Measurements from ENCODE around the gene MRPL10. TPM values are rescaled to one million over a fixed set of nuclear protein-coding genes. Genes with fewer than 3 reads are reported as not detected.
A peak's percentile ranks its signal among the peaks of the same experiment; 100 is the strongest.

Gene MRPL10
- total and polyA plus RNA-seq, 2 donors (not counting 1 experiment from before 2014, with no cell fraction given) = 31.0 to 44.7 TPM

GRCh38 chr17:47869114-47869513 is 37.8 kb upstream of the MRPL10 start:
- H3K4me2 ChIP-seq (ENCODE audit: extremely low read depth, insufficient read depth, low read length) = no peak overlapping the region
- H3K9ac ChIP-seq (ENCODE audit: insufficient read depth, low read length) = no peak overlapping the region
- TF ChIP-seq EZH2 (IDR thresholded peaks at IDR 0.05; ENCODE audit: low read length, missing control alignments) (no peak), CTCF (conservative IDR thresholded peaks at IDR 0.05 in 1 of 2, IDR thresholded peaks at IDR 0.05 in 1 of 2; ENCODE audit: low read depth in 1 of 2, low read length in 2 of 2) (no peak)
- no peaks in the 10 kb centered on the region for H3K9me3 ChIP-seq (ENCODE audit: control insufficient read depth, insufficient read depth, low read depth, low read length)
- peaks cover 39% of the 10 kb centered on the region for H3K27me3 ChIP-seq (ENCODE audit: control insufficient read depth, insufficient read depth, low read length)
- no peaks in the 10 kb centered on the region for H3K4me1 ChIP-seq (ENCODE audit: control insufficient read depth, extremely low read depth, insufficient read depth, low read length)
- H3K27ac ChIP-seq (ENCODE audit: insufficient read depth, low read length) = no peak overlapping the region
- no peaks in the 10 kb centered on the region for H4K20me1 ChIP-seq (ENCODE audit: control insufficient read depth, extremely low read depth, insufficient read depth, low read length)
- no peaks in the 10 kb centered on the region for H3K79me2 ChIP-seq (ENCODE audit: control insufficient read depth, insufficient read depth, low read length)
- H2AFZ ChIP-seq (ENCODE audit: low read length) = no peak overlapping the region
- no peak overlapping the region for H3K4me3 ChIP-seq (replicated peaks in 1 of 4; ENCODE audit: control extremely low read depth in 1 of 4, insufficient read depth in 1 of 4, low read depth in 3 of 4, low read length in 4 of 4)
- H3K36me3 ChIP-seq (ENCODE audit: control insufficient read depth, insufficient read depth, low read length) = no peaks in the 10 kb centered on the region
- DNase-seq (ENCODE audit: low read depth in 2 of 2) = no peak

- H3K4me2 ChIP-seq (ENCODE audit: extremely low read depth, insufficient read depth, low read length) = no peak overlapping the region
- no peak overlapping the region for H2AFZ ChIP-seq (ENCODE audit: low read length)
- no peak overlapping the region for H3K9ac ChIP-seq (ENCODE audit: insufficient read depth, low read length)
- no peaks in the 10 kb centered on the region for H4K20me1 ChIP-seq (ENCODE audit: control insufficient read depth, extremely low read depth, insufficient read depth, low read length)
- no peak overlapping the region for H3K27ac ChIP-seq (ENCODE audit: insufficient read depth, low read length)
- H3K36me3 ChIP-seq (ENCODE audit: control insufficient read depth, insufficient read depth, low read length) = no peaks in the 10 kb centered on the region
- no peaks in the 10 kb centered on the region for H3K79me2 ChIP-seq (ENCODE audit: control insufficient read depth, insufficient read depth, low read length)
- no peaks in the 10 kb centered on the region for H3K9me3 ChIP-seq (ENCODE audit: control insufficient read depth, insufficient read depth, low read depth, low read length)
- DNase-seq (ENCODE audit: low read depth in 2 of 2) = no peak
- no peak for TF ChIP-seq EZH2 (IDR thresholded peaks at IDR 0.05; ENCODE audit: low read length, missing control alignments)
- no peak for TF ChIP-seq CTCF (conservative IDR thresholded peaks at IDR 0.05 in 1 of 2, IDR thresholded peaks at IDR 0.05 in 1 of 2; ENCODE audit: low read depth in 1 of 2, low read length in 2 of 2)
- H3K27me3 ChIP-seq (ENCODE audit: control insufficient read depth, insufficient read depth, low read length) = peaks cover 32% of the 10 kb centered on the region
- H3K4me1 ChIP-seq (ENCODE audit: control insufficient read depth, extremely low read depth, insufficient read depth, low read length) = peaks cover under 1% of the 10 kb centered on the region
- no peak overlapping the region for H3K4me3 ChIP-seq (replicated peaks in 1 of 4; ENCODE audit: control extremely low read depth in 1 of 4, insufficient read depth in 1 of 4, low read depth in 3 of 4, low read length in 4 of 4)
These were observed 36.6 kb upstream of the MRPL10 start for GRCh38 chr17:47867813-47868533.

- TF ChIP-seq EZH2 (IDR thresholded peaks at IDR 0.05; ENCODE audit: low read length, missing control alignments) (no peak), CTCF (conservative IDR thresholded peaks at IDR 0.05 in 1 of 2, IDR thresholded peaks at IDR 0.05 in 1 of 2; ENCODE audit: low read depth in 1 of 2, low read length in 2 of 2) (no peak)
- peaks cover 26% of the 10 kb centered on the region for H3K27me3 ChIP-seq (ENCODE audit: control insufficient read depth, insufficient read depth, low read length)
- no peak overlapping the region for H3K4me3 ChIP-seq (replicated peaks in 1 of 4; ENCODE audit: control extremely low read depth in 1 of 4, insufficient read depth in 1 of 4, low read depth in 3 of 4, low read length in 4 of 4)
- no peaks in the 10 kb centered on the region for H4K20me1 ChIP-seq (ENCODE audit: control insufficient read depth, extremely low read depth, insufficient read depth, low read length)
- H3K9ac ChIP-seq (ENCODE audit: insufficient read depth, low read length) = no peak overlapping the region
- H3K9me3 ChIP-seq (ENCODE audit: control insufficient read depth, insufficient read depth, low read depth, low read length) = no peaks in the 10 kb centered on the region
- H3K4me1 ChIP-seq (ENCODE audit: control insufficient read depth, extremely low read depth, insufficient read depth, low read length) = peaks cover 6% of the 10 kb centered on the region
- no peaks in the 10 kb centered on the region for H3K36me3 ChIP-seq (ENCODE audit: control insufficient read depth, insufficient read depth, low read length)
- H3K79me2 ChIP-seq (ENCODE audit: control insufficient read depth, insufficient read depth, low read length) = no peaks in the 10 kb centered on the region
- H3K27ac ChIP-seq (ENCODE audit: insufficient read depth, low read length) = no peak overlapping the region
- no peak overlapping the region for H3K4me2 ChIP-seq (ENCODE audit: extremely low read depth, insufficient read depth, low read length)
- H2AFZ ChIP-seq (ENCODE audit: low read length) = no peak overlapping the region
- DNase-seq (ENCODE audit: low read depth in 2 of 2) = peak; percentile 18 to 27
These were observed 35.6 kb upstream of the MRPL10 start for GRCh38 chr17:47866941-47867340.

Data from fibroblast of lung (primary cell).